Prostate gland (tissue), 2 donors: ENCODE data around the gene MB21D2. TPM values are rescaled to one million over a fixed set of nuclear protein-coding genes. Genes with fewer than 3 reads are reported as not detected.

Experiments used
- DNase-seq: peaks from one replicate; pipeline ENCODE4 v3.0.0-alpha.2; 2019; ENCODE audit warnings: low spot score
- H3K27ac ChIP-seq, 2 donors: fragments of 200-600 bp; sonication (generic); 2 replicates each; pipeline ENCODE4 v1.5.1; 2017 to 2019
- H3K27me3 ChIP-seq: fragments of 200-600 bp; sonication (generic); replicated peaks from 2 replicates; pipeline ENCODE4 v1.5.1; 2019; ENCODE audit not compliant: insufficient read depth
- H3K36me3 ChIP-seq, 2 donors: fragments of 200-600 bp; sonication (generic); 1 replicate in 1 of 2; 2 replicates in 1 of 2; pipeline versions ENCODE4 v1.5.1 to v1.8.1; 2017 to 2019
- H3K4me1 ChIP-seq: fragments of 200-600 bp; sonication (generic); replicated peaks from 2 replicates; pipeline ENCODE4 v1.5.1; 2019
- H3K4me3 ChIP-seq, 2 donors: fragments of 200-600 bp; sonication (generic); 2 replicates each; pipeline ENCODE4 v1.5.1; 2017 to 2019
- H3K9me3 ChIP-seq: fragments of 200-600 bp; sonication (generic); 2 replicates; pipeline ENCODE4 v1.5.1; 2017
- POLR2A ChIP-seq: fragments of 450-650 bp; IDR thresholded peaks from one replicate; pipeline ENCODE4 v1.6.1; 2016; ENCODE audit warnings: antibody characterized with exemption, mild to moderate bottlenecking
- POLR2AphosphoS5 ChIP-seq: sonication (generic); formaldehyde crosslinking; IDR thresholded peaks from one replicate; pipeline ENCODE4 v1.6.1; 2017; ENCODE audit warnings: antibody characterized with exemption
- WGBS: methylation state at CpG from one replicate; pipeline ENCODE4 v1.1.5; 2018; 5-methylcytosine and 5-hydroxymethylcytosine counted together
- intact Hi-C: fragments of 100-400 bp; cut with DNase I; formaldehyde crosslinking; loops from one replicate; pipeline ENCODE4 v1.14.2; 2022
- total RNA-seq, 2 donors: library from RNA; depleted of rRNA; stranded (reverse); fragments of >200 nt; gene quantifications; one replicate each; pipeline ENCODE4 v1.1.0, GENCODE V29; 2016
- TF ChIP-seq, protein P1 (sequence below), 4 experiments: fragments of 200-600 bp in 2 of 4; fragments of 450-650 bp in 2 of 4; sonication (generic) in 2 of 4; IDR thresholded peaks; 1 replicate in 3 of 4; 2 replicates in 1 of 4; pipeline ENCODE4 v1.5.1; 2016 to 2019; ENCODE audit warnings: antibody characterized with exemption in 4 of 4, mild to moderate bottlenecking in 2 of 4, moderate library complexity in 2 of 4

MB21D2 gene
- total RNA-seq, 2 donors from 2014 or later: 1.8 to 20.4 TPM

DNA sequence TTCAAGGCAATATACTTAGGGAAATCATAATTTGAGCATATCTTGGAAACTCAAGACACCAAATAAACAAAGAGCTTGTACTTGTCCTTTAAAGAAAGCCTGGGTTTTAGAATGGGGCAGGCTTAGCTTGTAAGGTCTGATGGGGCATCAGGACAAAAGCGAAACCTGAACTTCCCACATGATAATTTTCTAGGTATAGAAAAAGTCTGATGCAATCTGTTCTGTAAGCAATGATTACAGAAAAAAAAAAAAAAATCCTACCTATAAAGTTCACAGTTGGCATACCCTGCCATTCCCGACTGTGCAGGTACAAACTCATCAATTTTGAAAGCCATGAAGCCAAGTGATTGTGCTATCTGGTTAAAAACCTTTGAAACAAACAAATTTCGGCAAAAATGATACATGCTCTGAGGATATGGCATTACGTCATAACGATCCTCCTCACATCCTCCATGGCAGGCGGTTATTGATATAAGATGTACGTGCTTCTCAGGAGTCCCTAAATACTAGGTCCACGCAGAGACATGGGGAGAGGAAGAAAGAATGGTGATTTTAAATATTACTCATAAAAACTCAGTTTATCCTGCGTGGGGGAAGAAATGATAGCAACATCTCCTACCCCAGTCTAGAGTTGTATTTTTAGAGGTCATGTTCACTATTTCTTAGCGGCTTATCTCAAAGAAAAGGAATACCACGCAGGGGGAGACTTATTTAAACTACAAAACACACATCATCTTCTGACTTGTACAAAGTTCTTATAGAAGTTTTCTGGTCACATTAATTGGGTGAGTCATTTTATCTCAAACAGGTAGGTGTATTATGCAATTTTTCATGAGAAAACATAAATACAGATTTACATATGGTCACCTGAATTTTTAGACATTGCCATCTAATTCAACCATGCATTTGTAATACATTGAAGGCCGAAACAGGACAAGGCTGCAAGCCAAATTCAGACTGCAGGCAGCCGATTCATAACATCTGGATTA lies 27.0 kb downstream of the MB21D2 start:
- Histone ChIP-seq H3K4me1 (no peaks in the 10 kb centered on the region), H3K27ac (no peak overlapping the region)
- WGBS: 91% methylated on average over 13 of the region's 13 CpGs

DNA sequence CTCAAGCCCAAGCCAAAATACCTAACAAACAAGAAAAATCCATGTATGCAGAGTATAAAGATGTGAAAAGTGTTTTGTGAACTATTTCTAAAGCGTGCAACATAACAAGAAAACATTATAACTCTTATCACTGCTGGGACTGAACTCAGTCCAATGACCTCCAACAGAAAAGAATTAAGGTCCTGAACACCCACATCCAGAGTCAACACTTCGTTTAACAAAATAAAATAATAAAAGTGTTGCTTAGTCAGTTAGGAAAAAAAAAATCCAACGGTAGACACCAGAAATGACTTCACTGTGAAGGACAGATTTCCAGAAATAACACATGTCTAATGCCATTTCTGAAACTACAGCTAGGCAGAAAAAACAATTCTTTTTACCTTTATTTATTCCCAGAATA lies 28.0 kb downstream of the MB21D2 start:
- Histone ChIP-seq H3K27me3 (no peaks in the 10 kb centered on the region), H3K4me1 (no peaks in the 10 kb centered on the region), H3K27ac (no peak overlapping the region), H3K4me3 (no peak overlapping the region), H3K36me3 (no peaks in the 10 kb centered on the region), H3K9me3 (no peaks in the 10 kb centered on the region)
- DNase-seq: no peak
- intact Hi-C loops: no loop called here
- 54% methylated on average over 3 of the region's 3 CpGs for WGBS
- TF ChIP-seq, protein P1, sequence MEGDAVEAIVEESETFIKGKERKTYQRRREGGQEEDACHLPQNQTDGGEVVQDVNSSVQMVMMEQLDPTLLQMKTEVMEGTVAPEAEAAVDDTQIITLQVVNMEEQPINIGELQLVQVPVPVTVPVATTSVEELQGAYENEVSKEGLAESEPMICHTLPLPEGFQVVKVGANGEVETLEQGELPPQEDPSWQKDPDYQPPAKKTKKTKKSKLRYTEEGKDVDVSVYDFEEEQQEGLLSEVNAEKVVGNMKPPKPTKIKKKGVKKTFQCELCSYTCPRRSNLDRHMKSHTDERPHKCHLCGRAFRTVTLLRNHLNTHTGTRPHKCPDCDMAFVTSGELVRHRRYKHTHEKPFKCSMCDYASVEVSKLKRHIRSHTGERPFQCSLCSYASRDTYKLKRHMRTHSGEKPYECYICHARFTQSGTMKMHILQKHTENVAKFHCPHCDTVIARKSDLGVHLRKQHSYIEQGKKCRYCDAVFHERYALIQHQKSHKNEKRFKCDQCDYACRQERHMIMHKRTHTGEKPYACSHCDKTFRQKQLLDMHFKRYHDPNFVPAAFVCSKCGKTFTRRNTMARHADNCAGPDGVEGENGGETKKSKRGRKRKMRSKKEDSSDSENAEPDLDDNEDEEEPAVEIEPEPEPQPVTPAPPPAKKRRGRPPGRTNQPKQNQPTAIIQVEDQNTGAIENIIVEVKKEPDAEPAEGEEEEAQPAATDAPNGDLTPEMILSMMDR (IDR thresholded peaks at IDR 0.05): no peak
- TF ChIP-seq POLR2AphosphoS5 (no peak), POLR2A (no peak)

More for the DNA sequence above, 27.0 kb downstream of the MB21D2 start:
- H3K27me3 ChIP-seq: no peaks in the 10 kb centered on the region
- no peaks in the 10 kb centered on the region for H3K36me3 ChIP-seq
- TF ChIP-seq POLR2A: no peak
- no peak for TF ChIP-seq POLR2AphosphoS5
- TF ChIP-seq, protein P1 (IDR thresholded peaks at IDR 0.05): no peak
- no peaks in the 10 kb centered on the region for H3K9me3 ChIP-seq
- intact Hi-C loops: no loop called here
- no peak overlapping the region for H3K4me3 ChIP-seq
- DNase-seq: no peak

DNA sequence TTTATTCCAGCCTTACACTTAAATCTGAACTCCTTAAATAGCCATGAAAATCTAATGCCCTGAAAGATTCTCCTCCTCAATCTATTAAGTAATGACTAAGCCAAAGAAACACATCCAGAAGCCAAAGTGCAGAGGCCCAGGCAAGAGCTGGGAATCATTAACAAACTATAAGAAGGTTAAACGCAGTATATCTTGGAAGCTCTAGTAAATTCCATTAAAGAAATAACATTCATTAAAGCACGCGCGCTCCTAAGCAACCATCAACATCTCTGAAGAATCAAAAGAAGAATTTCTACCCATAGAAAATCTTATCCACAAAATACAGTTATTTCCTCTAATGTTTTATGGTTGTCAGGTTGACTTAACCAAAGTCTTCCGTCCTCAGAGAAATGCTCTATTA lies 29.5 kb downstream of the MB21D2 start:
- no peak for DNase-seq
- intact Hi-C loops: no loop called here
- H3K27ac ChIP-seq: no peak overlapping the region
- TF ChIP-seq, protein P1 (IDR thresholded peaks at IDR 0.05): no peak
- no peak for TF ChIP-seq POLR2A
- no peak for TF ChIP-seq POLR2AphosphoS5
- H3K36me3 ChIP-seq: no peaks in the 10 kb centered on the region
- H3K4me3 ChIP-seq: no peak overlapping the region
- no peaks in the 10 kb centered on the region for H3K4me1 ChIP-seq
- H3K9me3 ChIP-seq: no peaks in the 10 kb centered on the region
- H3K27me3 ChIP-seq: no peaks in the 10 kb centered on the region
- WGBS: 95% methylated on average over 5 of the region's 5 CpGs

DNA sequence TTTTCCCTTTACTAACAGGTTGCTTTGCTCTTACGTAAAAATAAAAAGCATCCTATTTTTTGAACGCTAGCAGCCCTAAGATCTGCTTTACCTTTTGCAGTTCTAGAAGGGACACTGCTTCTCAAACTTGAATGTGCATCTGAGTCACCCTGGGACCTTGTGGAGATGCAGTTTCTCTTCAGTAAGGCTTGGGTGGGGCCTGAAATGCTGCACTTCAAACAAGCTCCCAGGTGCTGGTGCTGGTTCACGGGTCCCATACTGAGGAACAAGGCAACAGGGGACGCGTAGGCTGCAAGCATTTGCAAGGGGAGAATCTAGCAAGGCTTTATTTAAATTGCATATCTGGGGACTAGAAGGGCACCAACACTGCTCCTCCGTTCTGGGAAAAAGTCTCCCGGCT lies 30.0 kb downstream of the MB21D2 start:
- Histone ChIP-seq H3K36me3 (no peaks in the 10 kb centered on the region), H3K27me3 (no peaks in the 10 kb centered on the region), H3K27ac (no peak overlapping the region), H3K4me1 (no peaks in the 10 kb centered on the region), H3K4me3 (no peak overlapping the region), H3K9me3 (no peaks in the 10 kb centered on the region)
- intact Hi-C loops: no loop called here
- 97% methylated on average over 7 of the region's 7 CpGs for WGBS
- TF ChIP-seq POLR2AphosphoS5 (no peak), POLR2A (no peak)
- TF ChIP-seq, protein P1 (IDR thresholded peaks at IDR 0.05): no peak
- DNase-seq: no peak

DNA sequence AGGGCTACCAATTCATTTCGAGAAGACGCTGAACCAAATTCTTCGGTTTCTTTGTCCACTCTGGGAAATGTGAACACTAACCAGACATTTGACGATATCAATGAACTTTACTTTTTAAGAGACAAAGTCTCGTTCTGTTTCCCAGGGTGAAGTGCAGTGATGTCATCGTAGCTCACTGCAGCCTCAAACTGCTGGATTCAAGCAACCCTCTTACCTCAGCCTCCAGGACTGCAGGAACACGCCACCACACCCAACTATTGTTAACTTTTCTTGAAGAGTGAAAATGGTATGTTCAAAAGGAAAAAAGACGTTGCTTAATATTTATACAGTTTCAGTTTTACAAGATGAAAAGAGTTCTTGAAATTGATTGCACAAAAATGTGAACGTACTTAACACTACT lies 30.6 kb downstream of the MB21D2 start:
- TF ChIP-seq POLR2A (no peak), POLR2AphosphoS5 (no peak)
- TF ChIP-seq, protein P1 (IDR thresholded peaks at IDR 0.05): no peak
- Histone ChIP-seq H3K4me1 (no peaks in the 10 kb centered on the region), H3K9me3 (no peaks in the 10 kb centered on the region), H3K36me3 (no peaks in the 10 kb centered on the region), H3K27me3 (no peaks in the 10 kb centered on the region), H3K4me3 (no peak overlapping the region), H3K27ac (no peak overlapping the region)
- no peak for DNase-seq
- WGBS: 88% methylated on average over 9 of the region's 9 CpGs
- intact Hi-C loops: no loop called here
